Measurements from ENCODE around the gene HSPA12A.

The HSPA12A gene

GRCh38 chr10:116719804-116720203 is 22.6 kb downstream of the HSPA12A start:
- no peak overlapping the region for H3K4me3 ChIP-seq (ENCODE audit: low read length)
- H3K9me3 ChIP-seq (ENCODE audit: control insufficient read depth, insufficient read depth, low read length): no peaks in the 10 kb centered on the region
- no peaks in the 10 kb centered on the region for H4K20me1 ChIP-seq (ENCODE audit: control insufficient read depth, insufficient read depth, low read depth, low read length)
- no peaks in the 10 kb centered on the region for H3K79me2 ChIP-seq (ENCODE audit: control insufficient read depth, low read length)
- no peak overlapping the region for H3K27ac ChIP-seq (ENCODE audit: low read depth, low read length)
- no peaks in the 10 kb centered on the region for H3K27me3 ChIP-seq (ENCODE audit: control insufficient read depth, low read length)
- TF ChIP-seq EZH2phosphoT487 (IDR thresholded peaks at IDR 0.05; ENCODE audit: borderline replicate concordance, low read length) (no peak), CTCF (IDR thresholded peaks at IDR 0.05; ENCODE audit: low read depth, low read length, poor library complexity, severe bottlenecking) (no peak)
- no peaks in the 10 kb centered on the region for H3K9me2 ChIP-seq (replicated peaks; ENCODE audit: control insufficient read depth, low read length)
- H3K4me2 ChIP-seq (ENCODE audit: low read length): no peak overlapping the region
- H3F3A ChIP-seq (ENCODE audit: control insufficient read depth, insufficient read depth): no peaks in the 10 kb centered on the region
- no peaks in the 10 kb centered on the region for H3K36me3 ChIP-seq (ENCODE audit: control insufficient read depth, low read length)
- H3K4me1 ChIP-seq (ENCODE audit: control insufficient read depth, low read length): no peaks in the 10 kb centered on the region

DNA sequence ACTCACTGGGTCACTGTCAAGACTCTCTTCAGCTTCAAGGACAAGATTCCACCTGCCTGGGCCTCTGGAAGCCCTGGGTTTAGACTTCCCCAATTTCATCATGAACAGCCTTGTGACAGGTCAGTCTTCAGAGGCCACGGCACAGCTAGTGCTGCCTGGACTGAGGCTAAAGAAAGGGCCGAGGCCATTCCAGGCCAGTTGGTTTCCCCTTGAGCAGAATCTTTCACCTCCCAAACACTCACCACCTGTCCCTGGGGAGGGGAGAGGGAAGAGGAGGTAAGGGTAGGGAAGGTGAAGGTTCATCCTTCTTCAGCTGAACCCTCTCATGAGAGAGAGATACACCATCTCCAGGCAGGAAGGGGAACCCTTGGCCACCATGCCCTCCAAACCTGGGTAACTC is 24.3 kb downstream of the HSPA12A start:
- no peak overlapping the region for H3K4me2 ChIP-seq (ENCODE audit: low read length)
- H3K36me3 ChIP-seq (ENCODE audit: control insufficient read depth, low read length): no peaks in the 10 kb centered on the region
- H3F3A ChIP-seq (ENCODE audit: control insufficient read depth, insufficient read depth): no peaks in the 10 kb centered on the region
- no peaks in the 10 kb centered on the region for H4K20me1 ChIP-seq (ENCODE audit: control insufficient read depth, insufficient read depth, low read depth, low read length)
- peaks cover 6% of the 10 kb centered on the region for H3K27me3 ChIP-seq (ENCODE audit: control insufficient read depth, low read length)
- no peaks in the 10 kb centered on the region for H3K9me2 ChIP-seq (replicated peaks; ENCODE audit: control insufficient read depth, low read length)
- no peak overlapping the region for H3K4me3 ChIP-seq (ENCODE audit: low read length)
- H3K4me1 ChIP-seq (ENCODE audit: control insufficient read depth, low read length): no peaks in the 10 kb centered on the region
- H3K79me2 ChIP-seq (ENCODE audit: control insufficient read depth, low read length): no peaks in the 10 kb centered on the region
- TF ChIP-seq EZH2phosphoT487 (IDR thresholded peaks at IDR 0.05; ENCODE audit: borderline replicate concordance, low read length): no peak
- no peak for TF ChIP-seq CTCF (IDR thresholded peaks at IDR 0.05; ENCODE audit: low read depth, low read length, poor library complexity, severe bottlenecking)
- no peaks in the 10 kb centered on the region for H3K9me3 ChIP-seq (ENCODE audit: control insufficient read depth, insufficient read depth, low read length)
- no peak overlapping the region for H3K27ac ChIP-seq (ENCODE audit: low read depth, low read length)

GRCh38 chr10:116716381-116716780 is 26.0 kb downstream of the HSPA12A start:
- Histone ChIP-seq H3K4me3 (ENCODE audit: low read length) (no peak overlapping the region), H4K20me1 (ENCODE audit: control insufficient read depth, insufficient read depth, low read depth, low read length) (no peaks in the 10 kb centered on the region), H3K9me3 (ENCODE audit: control insufficient read depth, insufficient read depth, low read length) (no peaks in the 10 kb centered on the region), H3K4me1 (ENCODE audit: control insufficient read depth, low read length) (no peaks in the 10 kb centered on the region), H3K79me2 (ENCODE audit: control insufficient read depth, low read length) (no peaks in the 10 kb centered on the region), H3F3A (ENCODE audit: control insufficient read depth, insufficient read depth) (no peaks in the 10 kb centered on the region), H3K36me3 (ENCODE audit: control insufficient read depth, low read length) (no peaks in the 10 kb centered on the region), H3K27ac (ENCODE audit: low read depth, low read length) (no peak overlapping the region), H3K9me2 (replicated peaks; ENCODE audit: control insufficient read depth, low read length) (no peaks in the 10 kb centered on the region), H3K4me2 (ENCODE audit: low read length) (no peak overlapping the region), H3K27me3 (ENCODE audit: control insufficient read depth, low read length) (peaks cover 6% of the 10 kb centered on the region)
- TF ChIP-seq CTCF (IDR thresholded peaks at IDR 0.05; ENCODE audit: low read depth, low read length, poor library complexity, severe bottlenecking): no peak
- TF ChIP-seq EZH2phosphoT487 (IDR thresholded peaks at IDR 0.05; ENCODE audit: borderline replicate concordance, low read length): no peak

Data from DOHH2 (cell line).